ENCODE results near the gene BTBD16.

BTBD16 gene

DNA sequence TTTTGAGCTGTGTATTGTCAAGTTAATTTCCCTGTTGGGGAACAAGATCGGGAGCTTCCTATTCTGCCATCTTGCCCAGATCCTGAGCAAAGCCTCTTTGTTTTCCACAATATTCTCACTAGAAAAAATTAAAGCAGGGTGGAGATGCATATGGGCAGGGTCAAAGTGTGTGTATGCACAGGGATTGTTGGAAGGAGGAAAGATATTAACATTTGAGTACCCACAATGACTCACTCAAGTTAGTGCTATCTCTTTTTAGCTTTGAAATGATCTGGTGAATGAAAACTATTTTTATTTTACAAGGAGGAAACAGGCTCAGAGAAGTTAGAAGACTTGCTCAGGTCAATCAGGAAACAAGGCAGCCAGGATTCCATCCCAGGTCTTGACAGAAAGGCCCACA is 6.7 kb upstream of the BTBD16 start:
- POLR2A ChIA-PET: no interaction called here

DNA sequence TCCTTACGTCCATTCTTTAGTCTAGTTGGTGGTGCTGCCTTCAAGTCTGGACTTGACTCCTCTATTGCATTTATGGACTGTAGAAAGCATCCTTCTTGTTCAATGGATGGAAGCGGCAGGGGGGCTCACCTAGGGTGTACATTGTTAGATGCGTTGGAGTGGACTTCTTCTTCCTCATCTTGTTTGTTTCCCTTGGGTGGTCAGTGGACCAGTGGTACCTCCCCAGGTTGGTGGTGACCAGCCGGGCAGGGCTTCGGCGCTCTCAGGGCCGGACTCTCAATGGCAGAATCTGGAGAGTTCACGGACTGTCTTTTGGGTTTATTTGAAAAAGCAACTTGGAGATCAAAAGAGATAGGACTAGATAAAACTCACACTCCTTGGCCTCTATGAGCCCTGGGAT is 6.2 kb upstream of the BTBD16 start:
- DNase-seq (ENCODE audit: extremely low spot score): no peak
- CTCF ChIA-PET: no interaction called here
- TF ChIP-seq FOXK2 (IDR thresholded peaks at IDR 0.05): no peak
- no peak for TF ChIP-seq HDGF (IDR thresholded peaks at IDR 0.05; ENCODE audit: borderline replicate concordance)
- no peak for TF ChIP-seq FOXM1 (IDR thresholded peaks at IDR 0.05; ENCODE audit: borderline replicate concordance)
- TF ChIP-seq FOXA1 (IDR thresholded peaks at IDR 0.05): no peak
- no peak for TF ChIP-seq NFRKB (IDR thresholded peaks at IDR 0.05)
- TF ChIP-seq L3MBTL2 (conservative IDR thresholded peaks at IDR 0.05): no peak
- TF ChIP-seq ELF4 (IDR thresholded peaks at IDR 0.05): no peak
- TF ChIP-seq, protein P1, sequence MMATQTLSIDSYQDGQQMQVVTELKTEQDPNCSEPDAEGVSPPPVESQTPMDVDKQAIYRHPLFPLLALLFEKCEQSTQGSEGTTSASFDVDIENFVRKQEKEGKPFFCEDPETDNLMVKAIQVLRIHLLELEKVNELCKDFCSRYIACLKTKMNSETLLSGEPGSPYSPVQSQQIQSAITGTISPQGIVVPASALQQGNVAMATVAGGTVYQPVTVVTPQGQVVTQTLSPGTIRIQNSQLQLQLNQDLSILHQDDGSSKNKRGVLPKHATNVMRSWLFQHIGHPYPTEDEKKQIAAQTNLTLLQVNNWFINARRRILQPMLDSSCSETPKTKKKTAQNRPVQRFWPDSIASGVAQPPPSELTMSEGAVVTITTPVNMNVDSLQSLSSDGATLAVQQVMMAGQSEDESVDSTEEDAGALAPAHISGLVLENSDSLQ (IDR thresholded peaks at IDR 0.05): no peak
- TF ChIP-seq ZNF384 (IDR thresholded peaks at IDR 0.05): no peak
- no peak for TF ChIP-seq CTBP1 (IDR thresholded peaks at IDR 0.05; ENCODE audit: borderline replicate concordance)
- no peak for TF ChIP-seq SUZ12 (IDR thresholded peaks at IDR 0.05)
- no peak for TF ChIP-seq SP1 (IDR thresholded peaks at IDR 0.05)
- no peak for TF ChIP-seq BHLHE40 (IDR thresholded peaks at IDR 0.05; ENCODE audit: borderline replicate concordance)
- TF ChIP-seq ARNT (IDR thresholded peaks at IDR 0.05): no peak
- TF ChIP-seq TARDBP (IDR thresholded peaks at IDR 0.05): no peak
- no peak for TF ChIP-seq LEF1 (IDR thresholded peaks at IDR 0.05; ENCODE audit: borderline replicate concordance)
- POLR2A ChIA-PET: no interaction called here

More for the DNA sequence above, 6.7 kb upstream of the BTBD16 start:
- CTCF ChIA-PET: no interaction called here
- no peak for DNase-seq (ENCODE audit: extremely low spot score)
- TF ChIP-seq L3MBTL2 (conservative IDR thresholded peaks at IDR 0.05): no peak
- TF ChIP-seq ELF4 (IDR thresholded peaks at IDR 0.05): no peak
- TF ChIP-seq CTBP1 (IDR thresholded peaks at IDR 0.05; ENCODE audit: borderline replicate concordance): no peak
- TF ChIP-seq BHLHE40 (IDR thresholded peaks at IDR 0.05; ENCODE audit: borderline replicate concordance): no peak
- TF ChIP-seq HDGF (IDR thresholded peaks at IDR 0.05; ENCODE audit: borderline replicate concordance): no peak
- no peak for TF ChIP-seq FOXA1 (IDR thresholded peaks at IDR 0.05)
- no peak for TF ChIP-seq FOXK2 (IDR thresholded peaks at IDR 0.05)
- no peak for TF ChIP-seq SP1 (IDR thresholded peaks at IDR 0.05)
- TF ChIP-seq ARNT (IDR thresholded peaks at IDR 0.05): no peak
- no peak for TF ChIP-seq NFRKB (IDR thresholded peaks at IDR 0.05)
- no peak for TF ChIP-seq LEF1 (IDR thresholded peaks at IDR 0.05; ENCODE audit: borderline replicate concordance)

DNA sequence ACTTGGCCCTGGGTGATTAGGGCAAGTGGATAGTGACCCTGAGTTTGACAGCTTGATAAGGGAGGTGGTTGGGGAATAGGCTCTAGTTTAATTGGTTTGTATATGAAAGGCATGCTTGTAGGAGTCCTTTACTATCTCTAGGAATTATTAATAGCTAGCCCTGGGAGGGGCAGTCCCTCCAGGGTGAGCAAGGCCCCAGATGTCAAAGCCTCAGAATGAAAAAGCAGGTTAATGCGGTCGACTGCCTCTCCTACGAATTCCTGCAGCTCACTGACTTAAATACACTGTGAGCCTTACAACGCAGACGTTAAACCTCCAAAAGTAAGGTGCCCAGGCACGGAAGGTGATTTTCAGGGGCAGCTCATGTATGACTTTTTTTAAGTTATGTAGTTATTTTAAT is 5.2 kb upstream of the BTBD16 start:
- no peak for DNase-seq (ENCODE audit: extremely low spot score)
- no peak for TF ChIP-seq FOXK2 (IDR thresholded peaks at IDR 0.05)
- no peak for TF ChIP-seq TARDBP (IDR thresholded peaks at IDR 0.05)
- no peak for TF ChIP-seq SUZ12 (IDR thresholded peaks at IDR 0.05)
- TF ChIP-seq ARNT (IDR thresholded peaks at IDR 0.05): no peak
- no peak for TF ChIP-seq NFRKB (IDR thresholded peaks at IDR 0.05)
- TF ChIP-seq ZNF384 (IDR thresholded peaks at IDR 0.05): no peak
- TF ChIP-seq BHLHE40 (IDR thresholded peaks at IDR 0.05; ENCODE audit: borderline replicate concordance): no peak
- TF ChIP-seq FOXM1 (IDR thresholded peaks at IDR 0.05; ENCODE audit: borderline replicate concordance): no peak
- TF ChIP-seq SP1 (IDR thresholded peaks at IDR 0.05): no peak
- TF ChIP-seq, protein P1 (IDR thresholded peaks at IDR 0.05): no peak
- no peak for TF ChIP-seq HDGF (IDR thresholded peaks at IDR 0.05; ENCODE audit: borderline replicate concordance)
- TF ChIP-seq ELF4 (IDR thresholded peaks at IDR 0.05): no peak
- TF ChIP-seq LEF1 (IDR thresholded peaks at IDR 0.05; ENCODE audit: borderline replicate concordance): no peak
- no peak for TF ChIP-seq FOXA1 (IDR thresholded peaks at IDR 0.05)
- no peak for TF ChIP-seq CTBP1 (IDR thresholded peaks at IDR 0.05; ENCODE audit: borderline replicate concordance)
- no peak for TF ChIP-seq L3MBTL2 (conservative IDR thresholded peaks at IDR 0.05)
- ChIA-PET CTCF (no interaction called here), POLR2A (no interaction called here)

DNA sequence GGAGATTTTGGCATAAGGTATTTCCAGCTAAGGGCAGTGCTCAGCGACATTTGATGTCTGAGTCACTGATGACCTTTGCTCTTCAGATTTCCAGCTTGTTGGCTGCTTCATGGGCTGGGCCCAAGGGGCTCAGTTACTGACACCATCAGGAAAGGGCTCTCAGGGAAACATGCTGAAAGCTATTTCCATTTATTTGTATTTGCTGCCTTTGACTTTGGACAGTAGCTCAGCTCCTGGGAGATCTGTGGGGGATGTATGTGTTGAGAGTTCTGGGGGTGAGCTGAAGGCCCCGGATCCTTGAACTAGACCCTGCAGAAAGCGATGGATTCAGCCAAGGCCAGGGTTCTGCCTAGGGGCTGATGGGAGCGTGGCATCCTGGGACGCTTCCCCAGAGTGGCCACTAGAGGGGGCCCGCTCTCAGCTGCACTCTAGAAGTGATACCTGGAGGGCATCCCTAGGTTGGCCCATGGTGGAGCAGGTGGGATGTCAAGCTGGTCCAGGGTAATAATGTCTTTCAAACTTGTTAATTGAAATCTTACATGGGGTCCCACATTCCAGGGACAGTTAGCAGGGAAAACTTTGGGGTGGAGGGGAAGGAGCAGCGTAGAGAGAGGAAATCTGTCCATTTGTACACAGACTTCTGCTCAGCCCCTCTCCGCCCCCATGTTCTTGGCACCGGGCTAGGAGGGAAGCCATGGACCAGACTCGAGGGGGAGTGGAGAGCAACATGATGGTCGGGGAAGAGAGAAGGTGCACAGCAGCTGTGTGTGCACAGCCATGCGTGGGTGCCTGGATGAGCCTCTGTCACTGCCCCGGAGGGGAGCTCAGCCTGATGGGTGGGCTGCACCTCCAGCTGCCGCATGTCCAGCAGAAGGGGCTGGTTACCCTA is 3.0 kb upstream of the BTBD16 start:
- POLR2A ChIA-PET: no interaction called here
- CTCF ChIA-PET: interaction anchor here (0.5 to 2.0 kb wide), 18 partner anchors 9 to 295 kb away, joined by 3 to 17 read pairs (median 4); no protein-coding TSS in a partner anchor
- DNase-seq (ENCODE audit: extremely low spot score): peak; percentile 91
- TF ChIP-seq L3MBTL2 (conservative IDR thresholded peaks at IDR 0.05): no peak
- TF ChIP-seq TARDBP (IDR thresholded peaks at IDR 0.05): no peak
- no peak for TF ChIP-seq FOXK2 (IDR thresholded peaks at IDR 0.05)
- TF ChIP-seq HDGF (IDR thresholded peaks at IDR 0.05; ENCODE audit: borderline replicate concordance): no peak
- no peak for TF ChIP-seq NFRKB (IDR thresholded peaks at IDR 0.05)
- TF ChIP-seq ARNT (IDR thresholded peaks at IDR 0.05): no peak
- no peak for TF ChIP-seq SP1 (IDR thresholded peaks at IDR 0.05)
- TF ChIP-seq LEF1 (IDR thresholded peaks at IDR 0.05; ENCODE audit: borderline replicate concordance): no peak
- TF ChIP-seq FOXM1 (IDR thresholded peaks at IDR 0.05; ENCODE audit: borderline replicate concordance): no peak
- TF ChIP-seq FOXA1 (IDR thresholded peaks at IDR 0.05): no peak
- TF ChIP-seq ZNF384 (IDR thresholded peaks at IDR 0.05): no peak
- TF ChIP-seq, protein P1 (IDR thresholded peaks at IDR 0.05): no peak
- TF ChIP-seq CTBP1 (IDR thresholded peaks at IDR 0.05; ENCODE audit: borderline replicate concordance): no peak
- no peak for TF ChIP-seq SUZ12 (IDR thresholded peaks at IDR 0.05)
- no peak for TF ChIP-seq BHLHE40 (IDR thresholded peaks at IDR 0.05; ENCODE audit: borderline replicate concordance)
- no peak for TF ChIP-seq ELF4 (IDR thresholded peaks at IDR 0.05)

GRCh38 chr10:122269059-122269687 is 1.9 kb upstream of the BTBD16 start:
- TF ChIP-seq LEF1 (IDR thresholded peaks at IDR 0.05; ENCODE audit: borderline replicate concordance) (no peak), NFRKB (IDR thresholded peaks at IDR 0.05) (no peak), SUZ12 (IDR thresholded peaks at IDR 0.05) (no peak), ARNT (IDR thresholded peaks at IDR 0.05) (no peak)
- ChIA-PET POLR2A (no interaction called here), CTCF (interaction anchor here (0.7 to 2.0 kb wide), 9 partner anchors 9 to 294 kb away, joined by 3 to 17 read pairs (median 4); no protein-coding TSS in a partner anchor)
- DNase-seq (ENCODE audit: extremely low spot score): no peak

All from HEK293T (cell line).